ENCODE results near the gene KYNU.

DNA sequence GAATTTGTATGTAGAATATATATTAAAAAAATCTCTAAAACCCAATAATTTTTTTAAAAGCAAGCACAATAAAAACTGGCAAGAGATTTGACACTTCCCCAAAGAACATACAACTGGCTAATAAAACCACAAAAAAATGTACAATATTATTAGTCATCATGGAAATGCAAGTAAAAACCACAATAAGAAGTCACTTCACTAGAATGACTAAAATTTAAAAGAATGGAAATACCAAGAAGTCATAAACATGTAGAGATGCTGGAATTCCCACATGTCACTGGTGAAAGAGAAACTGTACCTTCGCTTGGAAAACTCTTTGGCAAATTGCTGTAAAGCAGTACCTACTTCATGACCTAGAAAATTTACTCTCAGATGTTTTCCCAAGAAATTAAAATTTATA lies 43.4 kb upstream of the KYNU start:
- TF ChIP-seq GATA3 (IDR thresholded peaks at IDR 0.05; ENCODE audit: low read depth, low read length) (no peak), GATA2 (IDR thresholded peaks at IDR 0.05; ENCODE audit: low read depth, low read length) (no peak)

All from SH-SY5Y (cell line).